ENCODE results near the gene GSTP1. TPM values are rescaled to one million over a fixed set of nuclear protein-coding genes. Genes with fewer than 3 reads are reported as not detected.
A peak's percentile ranks its signal among the peaks of the same experiment; 100 is the strongest.
"Not testable (repeated sequence)": the region's sequence is repeated elsewhere in the genome, so short reads cannot be mapped to it uniquely, and the experiment has no call there.

Gene GSTP1
- polyA plus RNA-seq, 4 donors, result 714 to 1,471 (median 1,003) TPM

- not testable (repeated sequence) for H3K9me3 ChIP-seq (ENCODE audit: control insufficient read depth in 2 of 2, insufficient read depth in 1 of 2, low read depth in 1 of 2, low read length in 1 of 2); DNase-seq; H3K4me3 ChIP-seq (ENCODE audit: low read depth in 1 of 3, low read length in 3 of 3); FAIRE-seq; H3K4me1 ChIP-seq (ENCODE audit: control insufficient read depth in 3 of 3, insufficient read depth in 2 of 3, low read depth in 1 of 3, low read length in 2 of 3); H3K36me3 ChIP-seq (ENCODE audit: control insufficient read depth in 3 of 3, insufficient read depth in 2 of 3, low read depth in 1 of 3, low read length in 3 of 3); H3K27me3 ChIP-seq (ENCODE audit: control insufficient read depth in 3 of 3, insufficient read depth in 3 of 3, low read length in 3 of 3); H3K27ac ChIP-seq (ENCODE audit: low read depth in 1 of 3, low read length in 2 of 3)
- 73 to 80% (median 79%) methylated on average over 6 to 7 of the region's 7 CpGs for WGBS, 3 donors
Observed at GRCh38 chr11:67622905-67623304, 39.3 kb downstream of the GSTP1 start.

- H3K9me3 ChIP-seq (ENCODE audit: control insufficient read depth in 2 of 2, insufficient read depth in 1 of 2, low read depth in 1 of 2, low read length in 1 of 2); FAIRE-seq; H3K27me3 ChIP-seq (ENCODE audit: control insufficient read depth in 3 of 3, insufficient read depth in 3 of 3, low read length in 3 of 3); H3K27ac ChIP-seq (ENCODE audit: low read depth in 1 of 3, low read length in 2 of 3); H3K4me1 ChIP-seq (ENCODE audit: control insufficient read depth in 3 of 3, insufficient read depth in 2 of 3, low read depth in 1 of 3, low read length in 2 of 3); H3K4me3 ChIP-seq (ENCODE audit: low read depth in 1 of 3, low read length in 3 of 3); DNase-seq: not testable (repeated sequence)
- 82 to 93% (median 88%) methylated on average over 1 of the region's 1 CpG for WGBS, 3 donors
- H3K36me3 ChIP-seq (ENCODE audit: control insufficient read depth in 3 of 3, insufficient read depth in 2 of 3, low read depth in 1 of 3, low read length in 3 of 3), result peaks cover 0 to 17% (median 0%) of the 10 kb centered on the region in 3 donors
Observed at GRCh38 chr11:67623795-67624194, 40.2 kb downstream of the GSTP1 start.

- H3K36me3 ChIP-seq (ENCODE audit: control insufficient read depth in 3 of 3, insufficient read depth in 2 of 3, low read depth in 1 of 3, low read length in 3 of 3), result peaks cover 0 to 17% (median 0%) of the 10 kb centered on the region in 3 donors
- not testable (repeated sequence) for H3K27ac ChIP-seq (ENCODE audit: low read depth in 1 of 3, low read length in 2 of 3); FAIRE-seq; H3K4me3 ChIP-seq (ENCODE audit: low read depth in 1 of 3, low read length in 3 of 3); H3K9me3 ChIP-seq (ENCODE audit: control insufficient read depth in 2 of 2, insufficient read depth in 1 of 2, low read depth in 1 of 2, low read length in 1 of 2); DNase-seq; H3K27me3 ChIP-seq (ENCODE audit: control insufficient read depth in 3 of 3, insufficient read depth in 3 of 3, low read length in 3 of 3)
- 84 to 90% (median 88%) methylated on average over 10 of the region's 10 CpGs for WGBS, 3 donors
- H3K4me1 ChIP-seq (ENCODE audit: control insufficient read depth in 3 of 3, insufficient read depth in 2 of 3, low read depth in 1 of 3, low read length in 2 of 3), result peaks cover 0 to 18% (median 2%) of the 10 kb centered on the region in 3 donors
Observed at GRCh38 chr11:67626131-67626833, 42.7 kb downstream of the GSTP1 start.

- FAIRE-seq (no peak), DNase-seq (no peak)
- Histone ChIP-seq H3K27me3 (ENCODE audit: control insufficient read depth in 3 of 3, insufficient read depth in 3 of 3, low read length in 3 of 3) (no peaks in the 10 kb centered on the region), H3K4me1 (ENCODE audit: control insufficient read depth in 3 of 3, insufficient read depth in 2 of 3, low read depth in 1 of 3, low read length in 2 of 3) (peaks cover 0 to 24% (median 2%) of the 10 kb centered on the region in 3 donors), H3K9me3 (ENCODE audit: control insufficient read depth in 2 of 2, insufficient read depth in 1 of 2, low read depth in 1 of 2, low read length in 1 of 2) (no peaks in the 10 kb centered on the region), H3K4me3 (ENCODE audit: low read depth in 1 of 3, low read length in 3 of 3) (no peak overlapping the region), H3K27ac (ENCODE audit: low read depth in 1 of 3, low read length in 2 of 3) (no peak overlapping the region), H3K36me3 (ENCODE audit: control insufficient read depth in 3 of 3, insufficient read depth in 2 of 3, low read depth in 1 of 3, low read length in 3 of 3) (peaks cover 0 to 17% (median 0%) of the 10 kb centered on the region in 3 donors)
- 88 to 96% (median 95%) methylated on average over 9 to 10 of the region's 10 CpGs for WGBS, 3 donors
Observed at GRCh38 chr11:67626970-67627369, 43.4 kb downstream of the GSTP1 start.

GRCh38 chr11:67627441-67627811 is 43.8 kb downstream of the GSTP1 start:
- no peaks in the 10 kb centered on the region for H3K9me3 ChIP-seq (ENCODE audit: control insufficient read depth in 2 of 2, insufficient read depth in 1 of 2, low read depth in 1 of 2, low read length in 1 of 2)
- peaks cover 0 to 29% (median 2%) of the 10 kb centered on the region in 3 donors for H3K4me1 ChIP-seq (ENCODE audit: control insufficient read depth in 3 of 3, insufficient read depth in 2 of 3, low read depth in 1 of 3, low read length in 2 of 3)
- no peaks in the 10 kb centered on the region for H3K27me3 ChIP-seq (ENCODE audit: control insufficient read depth in 3 of 3, insufficient read depth in 3 of 3, low read length in 3 of 3)
- WGBS, 3 donors, result 88 to 92% (median 89%) methylated on average over 6 of the region's 6 CpGs
- no peak for DNase-seq
- peaks cover 0 to 17% (median 0%) of the 10 kb centered on the region in 3 donors for H3K36me3 ChIP-seq (ENCODE audit: control insufficient read depth in 3 of 3, insufficient read depth in 2 of 3, low read depth in 1 of 3, low read length in 3 of 3)
- no peak overlapping the region for H3K4me3 ChIP-seq (ENCODE audit: low read depth in 1 of 3, low read length in 3 of 3)
- H3K27ac ChIP-seq (ENCODE audit: low read depth in 1 of 3, low read length in 2 of 3), result no peak overlapping the region
- FAIRE-seq, result no peak

GRCh38 chr11:67627812-67628624 is 44.4 kb downstream of the GSTP1 start:
- H3K4me3 ChIP-seq (ENCODE audit: low read depth in 1 of 3, low read length in 3 of 3), result no peak overlapping the region
- H3K4me1 ChIP-seq (ENCODE audit: control insufficient read depth in 3 of 3, insufficient read depth in 2 of 3, low read depth in 1 of 3, low read length in 2 of 3), result peaks cover 0 to 35% (median 5%) of the 10 kb centered on the region in 3 donors
- H3K36me3 ChIP-seq (ENCODE audit: control insufficient read depth in 3 of 3, insufficient read depth in 2 of 3, low read depth in 1 of 3, low read length in 3 of 3), result peaks cover 0 to 17% (median 0%) of the 10 kb centered on the region in 3 donors
- no peak overlapping the region for H3K27ac ChIP-seq (ENCODE audit: low read depth in 1 of 3, low read length in 2 of 3)
- H3K27me3 ChIP-seq (ENCODE audit: control insufficient read depth in 3 of 3, insufficient read depth in 3 of 3, low read length in 3 of 3), result no peaks in the 10 kb centered on the region
- H3K9me3 ChIP-seq (ENCODE audit: control insufficient read depth in 2 of 2, insufficient read depth in 1 of 2, low read depth in 1 of 2, low read length in 1 of 2), result no peaks in the 10 kb centered on the region
- 89 to 91% (median 90%) methylated on average over 12 to 15 of the region's 15 CpGs for WGBS, 3 donors
- no peak for FAIRE-seq
- DNase-seq, result no peak

GRCh38 chr11:67628710-67629385 is 45.2 kb downstream of the GSTP1 start:
- no peaks in the 10 kb centered on the region for H3K9me3 ChIP-seq (ENCODE audit: control insufficient read depth in 2 of 2, insufficient read depth in 1 of 2, low read depth in 1 of 2, low read length in 1 of 2)
- H3K27ac ChIP-seq (ENCODE audit: low read depth in 1 of 3, low read length in 2 of 3), result no peak overlapping the region
- peaks cover 0 to 17% (median 0%) of the 10 kb centered on the region in 3 donors for H3K36me3 ChIP-seq (ENCODE audit: control insufficient read depth in 3 of 3, insufficient read depth in 2 of 3, low read depth in 1 of 3, low read length in 3 of 3)
- no peaks in the 10 kb centered on the region for H3K27me3 ChIP-seq (ENCODE audit: control insufficient read depth in 3 of 3, insufficient read depth in 3 of 3, low read length in 3 of 3)
- FAIRE-seq, result no peak
- peaks cover 0 to 40% (median 7%) of the 10 kb centered on the region in 3 donors for H3K4me1 ChIP-seq (ENCODE audit: control insufficient read depth in 3 of 3, insufficient read depth in 2 of 3, low read depth in 1 of 3, low read length in 2 of 3)
- no peak for DNase-seq
- WGBS, 3 donors, result 25 to 53% (median 35%) methylated on average over 23 to 25 of the region's 25 CpGs
- H3K4me3 ChIP-seq (ENCODE audit: low read depth in 1 of 3, low read length in 3 of 3), result peak overlapping the region in 2 of 3 donors; percentile 45 to 67

All from small intestine (tissue), 7 donors.